ENCODE measurements around the gene RERE.

DNA sequence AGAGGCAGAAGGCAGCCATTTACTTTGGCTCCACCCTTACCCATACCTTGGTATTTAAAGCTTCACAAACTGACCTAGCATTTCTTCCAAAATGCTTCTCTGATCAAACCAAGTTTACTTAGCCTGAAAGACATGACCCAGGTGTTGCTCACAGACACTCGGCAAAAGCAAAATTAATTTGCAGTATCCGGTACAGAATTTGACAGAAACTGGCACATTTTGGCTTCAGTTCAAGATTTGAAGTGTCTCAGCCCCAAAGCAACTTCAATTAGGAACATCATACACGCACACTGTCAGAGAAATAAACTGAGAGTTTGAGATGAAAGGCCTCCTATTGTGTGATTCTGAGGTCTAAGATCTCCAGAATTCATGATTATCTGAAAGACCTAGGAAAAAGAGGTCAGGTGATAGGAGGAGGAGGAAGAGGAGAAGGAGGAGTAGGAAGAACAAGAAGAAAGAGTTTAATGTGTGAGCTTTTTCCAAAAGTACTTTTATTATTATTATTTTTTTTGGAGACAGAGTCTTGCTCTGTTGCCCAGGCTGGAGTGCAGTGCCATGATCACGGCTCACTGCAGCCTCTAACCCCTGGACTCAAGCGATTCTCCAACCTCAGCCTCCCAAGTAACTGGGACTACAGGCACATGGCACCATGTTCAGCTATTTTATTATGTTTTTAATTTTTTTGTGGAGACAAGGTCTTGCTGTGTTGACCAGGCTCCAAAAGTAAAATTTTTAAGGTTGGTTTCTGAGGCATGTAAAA lies 355.9 kb downstream of the RERE start:
- TF ChIP-seq, protein P1, sequence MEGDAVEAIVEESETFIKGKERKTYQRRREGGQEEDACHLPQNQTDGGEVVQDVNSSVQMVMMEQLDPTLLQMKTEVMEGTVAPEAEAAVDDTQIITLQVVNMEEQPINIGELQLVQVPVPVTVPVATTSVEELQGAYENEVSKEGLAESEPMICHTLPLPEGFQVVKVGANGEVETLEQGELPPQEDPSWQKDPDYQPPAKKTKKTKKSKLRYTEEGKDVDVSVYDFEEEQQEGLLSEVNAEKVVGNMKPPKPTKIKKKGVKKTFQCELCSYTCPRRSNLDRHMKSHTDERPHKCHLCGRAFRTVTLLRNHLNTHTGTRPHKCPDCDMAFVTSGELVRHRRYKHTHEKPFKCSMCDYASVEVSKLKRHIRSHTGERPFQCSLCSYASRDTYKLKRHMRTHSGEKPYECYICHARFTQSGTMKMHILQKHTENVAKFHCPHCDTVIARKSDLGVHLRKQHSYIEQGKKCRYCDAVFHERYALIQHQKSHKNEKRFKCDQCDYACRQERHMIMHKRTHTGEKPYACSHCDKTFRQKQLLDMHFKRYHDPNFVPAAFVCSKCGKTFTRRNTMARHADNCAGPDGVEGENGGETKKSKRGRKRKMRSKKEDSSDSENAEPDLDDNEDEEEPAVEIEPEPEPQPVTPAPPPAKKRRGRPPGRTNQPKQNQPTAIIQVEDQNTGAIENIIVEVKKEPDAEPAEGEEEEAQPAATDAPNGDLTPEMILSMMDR (IDR thresholded peaks at IDR 0.05) = no peak
- TF ChIP-seq POLR2A (IDR thresholded peaks at IDR 0.05) = no peak
- TF ChIP-seq EP300 (IDR thresholded peaks at IDR 0.05) = no peak
